ENCODE results near the gene FKRP. TPM values are rescaled to one million over a fixed set of nuclear protein-coding genes. Genes with fewer than 3 reads are reported as not detected.

FKRP gene
- total RNA-seq, 4 donors from 2014 or later: 15.7 to 20.4 (median 17.7) TPM

DNA sequence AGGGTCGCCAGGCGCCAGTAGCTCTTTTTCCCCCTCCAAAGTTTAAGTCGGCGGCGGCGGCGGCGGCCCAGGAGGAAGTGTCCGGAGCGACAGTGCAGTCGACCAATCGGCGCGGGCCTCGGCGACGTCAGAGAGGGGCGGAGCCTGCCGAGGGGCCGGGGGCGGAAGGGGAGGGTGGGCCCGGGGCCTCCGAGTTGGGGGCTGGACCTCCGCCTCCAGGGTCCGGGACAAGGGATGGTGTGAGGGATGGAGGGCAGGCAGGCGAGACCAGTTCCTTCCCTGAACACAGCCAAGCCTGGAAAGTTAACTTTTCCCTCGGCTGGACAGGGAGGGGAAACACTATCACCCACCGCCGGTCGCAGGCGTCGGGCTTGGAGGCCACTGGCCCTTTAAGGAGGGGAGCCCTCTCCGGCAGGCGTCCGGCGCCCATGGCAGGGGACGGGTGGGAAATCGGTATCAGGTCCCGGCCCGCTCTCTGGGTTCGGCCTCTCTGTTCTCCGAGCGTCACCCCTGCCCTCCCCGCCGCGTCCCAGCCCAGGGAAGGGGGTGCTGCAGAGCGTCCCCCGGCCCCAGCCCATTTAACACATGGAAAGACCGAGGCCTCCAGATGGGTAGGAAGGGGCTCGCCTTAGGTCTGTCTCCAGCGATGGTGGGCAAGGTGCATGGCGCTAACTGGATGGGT, 28.7 kb upstream of the FKRP start, which contains the start of gene PRKD2:
PRKD2 (minus strand) TSS at position 81 of the 682 bp plus-strand sequence. CDS start 744 bp downstream, outside the sequence.
- no peaks in the 10 kb centered on the region for H3K27me3 ChIP-seq
- peak within 1 kb of the TSS; percentile 59 to 81 (median 72) for H3K4me3 ChIP-seq
- DNase-seq (ENCODE audit: low spot score in 2 of 2): peak; percentile 83 to 89
- H3K36me3 ChIP-seq: peaks cover 0 to 29% (median 6%) of the 10 kb centered on the region in 3 donors
- 0% methylated on average over 24 to 38 of the region's 52 CpGs for WGBS, 2 donors
- H3K4me1 ChIP-seq: peaks cover 0 to 41% (median 28%) of the 10 kb centered on the region in 4 donors
- TF ChIP-seq POLR2A (IDR thresholded peaks at IDR 0.05) (peak in 1 of 2 donors; percentile 53), EP300 (IDR thresholded peaks at IDR 0.05) (peak in 1 of 2 donors; percentile 72)
- TF ChIP-seq, protein P1, sequence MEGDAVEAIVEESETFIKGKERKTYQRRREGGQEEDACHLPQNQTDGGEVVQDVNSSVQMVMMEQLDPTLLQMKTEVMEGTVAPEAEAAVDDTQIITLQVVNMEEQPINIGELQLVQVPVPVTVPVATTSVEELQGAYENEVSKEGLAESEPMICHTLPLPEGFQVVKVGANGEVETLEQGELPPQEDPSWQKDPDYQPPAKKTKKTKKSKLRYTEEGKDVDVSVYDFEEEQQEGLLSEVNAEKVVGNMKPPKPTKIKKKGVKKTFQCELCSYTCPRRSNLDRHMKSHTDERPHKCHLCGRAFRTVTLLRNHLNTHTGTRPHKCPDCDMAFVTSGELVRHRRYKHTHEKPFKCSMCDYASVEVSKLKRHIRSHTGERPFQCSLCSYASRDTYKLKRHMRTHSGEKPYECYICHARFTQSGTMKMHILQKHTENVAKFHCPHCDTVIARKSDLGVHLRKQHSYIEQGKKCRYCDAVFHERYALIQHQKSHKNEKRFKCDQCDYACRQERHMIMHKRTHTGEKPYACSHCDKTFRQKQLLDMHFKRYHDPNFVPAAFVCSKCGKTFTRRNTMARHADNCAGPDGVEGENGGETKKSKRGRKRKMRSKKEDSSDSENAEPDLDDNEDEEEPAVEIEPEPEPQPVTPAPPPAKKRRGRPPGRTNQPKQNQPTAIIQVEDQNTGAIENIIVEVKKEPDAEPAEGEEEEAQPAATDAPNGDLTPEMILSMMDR (IDR thresholded peaks at IDR 0.05): peak in 1 of 5 experiments; percentile 24
- H3K9me3 ChIP-seq: no peaks in the 10 kb centered on the region
- peak within 1 kb of the TSS; percentile 92 to 98 (median 96) for H3K27ac ChIP-seq

DNA sequence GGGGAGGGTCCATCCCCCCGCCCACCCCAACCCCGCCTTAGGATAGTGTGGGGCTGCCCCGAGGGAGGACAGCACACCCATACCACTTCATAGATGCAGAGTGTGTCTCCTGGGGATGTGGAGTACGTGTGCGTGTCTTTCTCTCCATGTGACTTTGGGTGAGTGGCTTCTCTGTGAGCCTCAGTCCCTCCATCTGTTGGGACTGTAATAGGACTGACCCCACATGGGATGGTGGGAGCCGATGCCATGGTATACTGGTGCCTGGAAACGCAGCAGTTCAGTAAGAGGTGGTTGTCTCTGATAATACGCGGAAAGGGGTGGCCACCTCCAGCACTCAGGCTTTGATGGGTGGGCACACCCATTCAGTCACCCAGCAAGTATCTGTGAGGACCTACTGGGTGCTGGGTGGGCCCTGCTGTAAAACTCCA, 28.1 kb upstream of the FKRP start:
- Histone ChIP-seq H3K36me3 (peaks cover 0 to 35% (median 10%) of the 10 kb centered on the region in 3 donors), H3K27ac (peak overlapping the region; percentile 92 to 98 (median 96)), H3K27me3 (no peaks in the 10 kb centered on the region), H3K4me1 (peaks cover 0 to 41% (median 28%) of the 10 kb centered on the region in 4 donors), H3K4me3 (peak overlapping the region; percentile 59 to 81 (median 72)), H3K9me3 (no peaks in the 10 kb centered on the region)
- DNase-seq (ENCODE audit: low spot score in 2 of 2): no peak
- no peak for TF ChIP-seq EP300 (IDR thresholded peaks at IDR 0.05)
- no peak for TF ChIP-seq POLR2A (IDR thresholded peaks at IDR 0.05)
- TF ChIP-seq, protein P1 (IDR thresholded peaks at IDR 0.05): no peak
- 24 to 37% methylated on average over 6 to 9 of the region's 9 CpGs for WGBS, 2 donors

DNA sequence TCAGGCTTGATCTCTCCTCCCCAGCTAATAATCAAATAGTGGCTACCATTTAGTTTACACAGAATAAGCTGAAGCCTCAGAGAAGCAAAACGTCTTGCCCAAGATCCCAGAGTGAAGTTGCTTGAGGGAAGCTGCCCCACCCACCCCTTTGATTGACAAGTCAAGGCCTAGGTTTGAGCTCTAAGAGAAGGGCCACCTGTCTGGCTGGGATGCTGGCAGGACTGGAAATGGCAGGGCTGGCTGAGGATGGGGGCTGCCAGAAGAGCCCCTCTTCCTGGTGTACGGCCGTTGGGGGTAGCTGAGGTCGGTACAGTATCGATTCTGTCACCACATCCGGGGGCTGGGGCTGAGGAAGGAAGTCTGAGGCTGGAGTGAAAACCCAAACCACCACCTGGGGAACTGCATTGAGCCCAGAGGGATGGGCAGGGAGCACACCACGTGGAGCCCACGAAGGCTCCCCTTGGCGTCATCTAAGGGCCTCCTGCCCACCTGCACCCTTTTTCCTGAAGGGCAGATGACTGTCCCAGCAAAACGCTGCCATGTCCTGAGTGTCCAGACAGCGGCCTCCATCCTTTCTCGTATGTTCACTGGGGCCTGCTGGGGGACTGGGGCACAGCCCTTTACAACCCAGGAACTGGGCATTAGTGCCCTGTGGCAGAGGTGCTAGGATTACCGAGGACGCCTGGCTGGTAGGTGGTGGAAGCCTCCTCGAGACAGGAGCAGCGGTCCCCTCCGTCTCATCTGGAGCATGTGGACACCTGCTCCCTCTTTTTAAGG, 27.5 kb upstream of the FKRP start:
- H3K27me3 ChIP-seq: no peaks in the 10 kb centered on the region
- peaks cover 2 to 41% (median 12%) of the 10 kb centered on the region in 3 donors for H3K36me3 ChIP-seq
- peaks cover 0 to 39% (median 28%) of the 10 kb centered on the region in 4 donors for H3K4me1 ChIP-seq
- H3K9me3 ChIP-seq: no peaks in the 10 kb centered on the region
- 47 to 51% methylated on average over 15 to 17 of the region's 17 CpGs for WGBS, 2 donors
- peak overlapping the region in 3 of 4 donors; percentile 92 to 98 (median 96) for H3K27ac ChIP-seq
- no peak for TF ChIP-seq POLR2A (IDR thresholded peaks at IDR 0.05)
- no peak for DNase-seq (ENCODE audit: low spot score in 2 of 2)
- no peak overlapping the region for H3K4me3 ChIP-seq

DNA sequence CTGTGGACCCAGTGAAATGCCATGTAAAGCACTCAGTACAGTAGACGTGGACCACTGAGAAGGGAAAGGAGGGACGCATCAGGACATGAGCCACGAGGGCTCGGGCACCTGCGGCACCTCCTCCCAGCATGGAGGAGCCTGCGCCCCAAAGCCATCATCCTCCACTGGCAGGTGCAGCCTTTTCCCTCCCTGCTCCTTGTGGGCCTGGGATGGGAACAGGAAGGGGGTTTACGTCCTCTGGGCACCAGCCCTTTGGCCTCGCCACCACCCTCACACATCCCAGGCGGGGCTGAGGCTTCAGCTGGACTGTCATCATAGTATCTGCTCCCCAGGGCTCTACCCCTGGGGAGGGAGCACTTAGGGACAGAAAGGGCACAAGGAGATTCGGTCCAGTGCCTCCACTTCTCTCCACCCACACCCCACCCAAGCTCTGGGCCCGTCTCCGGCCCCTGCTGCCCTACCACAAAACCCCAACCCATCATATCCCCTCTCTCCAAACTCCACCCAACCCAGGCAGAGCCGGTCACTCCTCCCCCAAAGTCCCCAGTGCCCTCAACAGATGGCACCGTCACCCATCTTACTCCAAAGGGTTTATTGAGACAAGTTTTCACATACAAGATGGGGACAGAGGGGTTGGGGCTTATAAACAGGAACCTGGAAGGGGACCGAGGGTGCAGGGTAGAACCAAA, 26.8 kb upstream of the FKRP start:
- TF ChIP-seq, protein P1 (IDR thresholded peaks at IDR 0.05): no peak

More for the DNA sequence above, 26.8 kb upstream of the FKRP start:
- Histone ChIP-seq H3K27ac (peak overlapping the region in 3 of 4 donors; percentile 2 to 96 (median 92)), H3K4me1 (peaks cover 0 to 36% (median 26%) of the 10 kb centered on the region in 4 donors), H3K9me3 (no peaks in the 10 kb centered on the region), H3K27me3 (no peaks in the 10 kb centered on the region), H3K4me3 (no peak overlapping the region), H3K36me3 (peaks cover 3 to 46% (median 12%) of the 10 kb centered on the region in 3 donors)
- no peak for DNase-seq (ENCODE audit: low spot score in 2 of 2)
- WGBS, 2 donors: 64 to 75% methylated on average over 15 of the region's 15 CpGs
